Keratinocyte (primary cell): Measurements from ENCODE around the gene SLC16A4. TPM values are rescaled to one million over a fixed set of nuclear protein-coding genes. Genes with fewer than 3 reads are reported as not detected.
A peak's percentile ranks its signal among the peaks of the same experiment; 100 is the strongest.

Experiments used
- DNase-seq: peaks from one replicate; pipeline ENCODE4 v3.0.0-alpha.2; 2011; ENCODE audit warnings: low read depth, missing footprints, low spot score
- FAIRE-seq: peaks from 2 replicates; lab custom pipeline; 2011; peaks lifted over from hg19 to GRCh38; lab: Jason Lieb, UNC
- H2AFZ ChIP-seq: 2 replicates; pipeline ENCODE4 v1.6.0; 2012; ENCODE audit warnings: low read length, control low read depth, inconsistent platforms; ENCODE audit not compliant: control insufficient read depth
- H3K27ac ChIP-seq: 2 replicates; pipeline ENCODE4 v1.5.1; 2011; ENCODE audit warnings: low read length; ENCODE audit not compliant: control insufficient read depth, insufficient read depth
- H3K27me3 ChIP-seq: 3 replicates; pipeline ENCODE4 v1.6.0; 2011; ENCODE audit warnings: low read length; ENCODE audit not compliant: control insufficient read depth, insufficient read depth; ENCODE audit errors: extremely low read depth
- H3K36me3 ChIP-seq, 2 experiments: 2 replicates in 1 of 2; 3 replicates in 1 of 2; pipeline ENCODE4 v1.5.1; 2011; ENCODE audit warnings: low read length in 2 of 2, mild to moderate bottlenecking in 1 of 2; ENCODE audit not compliant: control insufficient read depth in 2 of 2, insufficient read depth in 2 of 2; ENCODE audit errors: extremely low read depth in 1 of 2
- H3K4me1 ChIP-seq: 3 replicates; pipeline ENCODE4 v1.5.1; 2011; ENCODE audit warnings: low read length; ENCODE audit not compliant: control insufficient read depth, insufficient read depth; ENCODE audit errors: extremely low read depth
- H3K4me2 ChIP-seq: 3 replicates; pipeline ENCODE4 v1.6.0; 2011; ENCODE audit warnings: low read depth, low read length; ENCODE audit not compliant: control insufficient read depth, insufficient read depth; ENCODE audit errors: extremely low read depth
- H3K4me3 ChIP-seq, 3 experiments: fragments of 200-600 bp in 1 of 3; sonication (generic) in 1 of 3; 2 replicates in 2 of 3; 3 replicates in 1 of 3; pipeline ENCODE4 v1.5.1; 2011 to 2016; ENCODE audit warnings: low read length in 3 of 3, mild to moderate bottlenecking in 3 of 3, control low read depth in 2 of 3, inconsistent platforms in 1 of 3, low read depth in 1 of 3, mixed read lengths in 1 of 3, mixed run types in 1 of 3, moderate library complexity in 1 of 3; ENCODE audit not compliant: control insufficient read depth in 2 of 3, insufficient read depth in 2 of 3; ENCODE audit errors: extremely low read depth in 1 of 3
- H3K79me2 ChIP-seq: 2 replicates; pipeline ENCODE4 v1.6.0; 2012; ENCODE audit warnings: low read length; ENCODE audit not compliant: control insufficient read depth, insufficient read depth
- H3K9ac ChIP-seq: 3 replicates; pipeline ENCODE4 v1.6.0; 2011; ENCODE audit warnings: low read length; ENCODE audit not compliant: control insufficient read depth, insufficient read depth; ENCODE audit errors: extremely low read depth
- H3K9me1 ChIP-seq: 3 replicates; pipeline ENCODE4 v1.6.0; 2011; ENCODE audit warnings: low read length; ENCODE audit not compliant: control insufficient read depth, insufficient read depth; ENCODE audit errors: extremely low read depth
- H3K9me3 ChIP-seq: 2 replicates; pipeline ENCODE4 v1.5.1; 2012; ENCODE audit warnings: low read depth, low read length; ENCODE audit not compliant: control insufficient read depth
- H4K20me1 ChIP-seq: 3 replicates; pipeline ENCODE4 v1.6.0; 2011; ENCODE audit warnings: low read length; ENCODE audit not compliant: control insufficient read depth, insufficient read depth; ENCODE audit errors: extremely low read depth
- CTCF ChIP-seq, 3 experiments: IDR thresholded peaks in 1 of 3; conservative IDR thresholded peaks in 1 of 3; optimal IDR thresholded peaks in 1 of 3; 2 replicates in 2 of 3; 3 replicates in 1 of 3; pipeline versions ENCODE3 to v1.5.1; 2011; ENCODE audit warnings: low read length in 3 of 3, mild to moderate bottlenecking in 3 of 3, moderate library complexity in 2 of 3, control low read depth in 1 of 3, inconsistent platforms in 1 of 3; ENCODE audit not compliant: insufficient read depth in 2 of 3; ENCODE audit errors: extremely low read depth in 1 of 3
- EZH2 ChIP-seq: IDR thresholded peaks from one replicate; pipeline ENCODE4 v1.6.1; 2012; ENCODE audit warnings: inconsistent platforms, mild to moderate bottlenecking, low read length, moderate library complexity
- dilution Hi-C: fragments of 300-500 bp; cut with MboI; formaldehyde crosslinking; loops from one replicate; pipeline ENCODE4 v1.7.0; 2020; ENCODE audit warnings: low sequenced_read_pairs; ENCODE audit not compliant: extremely low pct_ligation_motif_present
- polyA plus RNA-seq, 5 experiments: library from polyadenylated mRNA; depleted of rRNA in 3 of 5; stranded (reverse) in 3 of 5; stranded (forward) in 1 of 5; unstranded in 1 of 5; fragments of >200 nt; gene quantifications; 1 replicate in 1 of 5; 2 replicates in 3 of 5; 3 replicates in 1 of 5; pipeline versions ENCODE4 v1.2.1 to v1.2.3, GENCODE V29; 2011 to 2012; ENCODE audit warnings: missing spikeins in 2 of 5, low read depth in 1 of 5, low replicate concordance in 1 of 5

Gene SLC16A4
- polyA plus RNA-seq, 1 donor (not counting 4 experiments of a cell fraction or from before 2014, with no cell fraction given) = 0.92 TPM

GRCh38 chr1:110339407-110340206 lies 51.2 kb downstream of the SLC16A4 start:
- Histone ChIP-seq H4K20me1 (peaks cover 10% of the 10 kb centered on the region), H3K79me2 (peaks cover 53% of the 10 kb centered on the region), H3K9me3 (no peaks in the 10 kb centered on the region), H3K4me2 (peak overlapping the region; percentile 76), H2AFZ (peak overlapping the region; percentile 97), H3K4me1 (peaks cover 40% of the 10 kb centered on the region), H3K27ac (peak overlapping the region; percentile 94), H3K9me1 (peaks cover 4% of the 10 kb centered on the region), H3K36me3 (peaks cover 9 to 17% of the 10 kb centered on the region in 2 experiments), H3K27me3 (no peaks in the 10 kb centered on the region), H3K9ac (peak overlapping the region; percentile 94), H3K4me3 (peak overlapping the region; percentile 86 to 99 (median 98))
- dilution Hi-C loops = no loop called here
- DNase-seq (no peak), FAIRE-seq (no peak)
- TF ChIP-seq EZH2 (no peak), CTCF (optimal IDR thresholded peaks at IDR 0.05 in 1 of 3, IDR thresholded peaks at IDR 0.05 in 1 of 3, conservative IDR thresholded peaks at IDR 0.05 in 1 of 3; ENCODE audit: extremely low read depth in 1 of 3, insufficient read depth in 2 of 3, low read length in 3 of 3) (peak in 2 of 3 experiments; percentile 49 to 76)

GRCh38 chr1:110338886-110339406 lies 51.9 kb downstream of the SLC16A4 start, which contains the start of gene RBM15:
Gene RBM15 (plus strand): TSS chr1:110339377. CDS start chr1:110339406, 29 bp downstream.
- peak within 1 kb of the TSS; percentile 99 for H3K4me2 ChIP-seq
- H3K4me3 ChIP-seq = peak within 1 kb of the TSS; percentile 86 to 99 (median 98)
- TF ChIP-seq CTCF (optimal IDR thresholded peaks at IDR 0.05 in 1 of 3, IDR thresholded peaks at IDR 0.05 in 1 of 3, conservative IDR thresholded peaks at IDR 0.05 in 1 of 3; ENCODE audit: extremely low read depth in 1 of 3, insufficient read depth in 2 of 3, low read length in 3 of 3) (no peak), EZH2 (no peak)
- peaks cover 47% of the 10 kb centered on the region for H3K79me2 ChIP-seq
- peak within 1 kb of the TSS; percentile 97 for H2AFZ ChIP-seq
- FAIRE-seq (peak; percentile 84), DNase-seq (peak; percentile 99)
- dilution Hi-C loops = no loop called here
- peaks cover 4% of the 10 kb centered on the region for H3K9me1 ChIP-seq
- H3K27ac ChIP-seq = peak within 1 kb of the TSS; percentile 94
- H3K9ac ChIP-seq = peak within 1 kb of the TSS; percentile 94
- peaks cover 9% of the 10 kb centered on the region for H4K20me1 ChIP-seq
- peaks cover 35% of the 10 kb centered on the region for H3K4me1 ChIP-seq
- no peaks in the 10 kb centered on the region for H3K27me3 ChIP-seq
- H3K36me3 ChIP-seq = peaks cover 9 to 17% of the 10 kb centered on the region in 2 experiments
- no peaks in the 10 kb centered on the region for H3K9me3 ChIP-seq
